Osteoblast (primary cell): Measurements from ENCODE around the gene CNKSR3. TPM values are rescaled to one million over a fixed set of nuclear protein-coding genes. Genes with fewer than 3 reads are reported as not detected.
A peak's percentile ranks its signal among the peaks of the same experiment; 100 is the strongest.

Experiments used
- DNase-seq: peaks from one replicate; pipeline ENCODE4 v3.0.0; 2011; ENCODE audit warnings: low spot score, mixed read lengths; ENCODE audit not compliant: insufficient read length; ENCODE audit errors: missing footprints
- H2AFZ ChIP-seq: 2 replicates; pipeline ENCODE4 v1.6.0; 2011; ENCODE audit warnings: mild to moderate bottlenecking, low read length
- H3K27ac ChIP-seq: 2 replicates; pipeline ENCODE4 v1.5.1; 2011; ENCODE audit warnings: mild to moderate bottlenecking, low read depth, low read length, moderate library complexity
- H3K27me3 ChIP-seq: 2 replicates; pipeline ENCODE4 v1.6.0; 2012; ENCODE audit warnings: mild to moderate bottlenecking, control low read depth, inconsistent platforms, low read length, moderate library complexity; ENCODE audit not compliant: insufficient read depth
- H3K36me3 ChIP-seq: 2 replicates; pipeline ENCODE4 v1.5.1; 2011; ENCODE audit warnings: mild to moderate bottlenecking, low read length, control low read depth, moderate library complexity; ENCODE audit not compliant: insufficient read depth
- H3K4me1 ChIP-seq: 2 replicates; pipeline ENCODE4 v1.5.1; 2011; ENCODE audit warnings: mild to moderate bottlenecking, low read length, control low read depth, moderate library complexity; ENCODE audit not compliant: insufficient read depth
- H3K4me2 ChIP-seq: 2 replicates; pipeline ENCODE4 v1.6.0; 2011; ENCODE audit warnings: mild to moderate bottlenecking, low read length; ENCODE audit not compliant: insufficient read depth
- H3K4me3 ChIP-seq: fragments of 200-600 bp; sonication (generic); 3 replicates; pipeline ENCODE4 v1.5.1; 2012; ENCODE audit warnings: mild to moderate bottlenecking, low read length, inconsistent platforms; ENCODE audit not compliant: insufficient read depth
- H3K79me2 ChIP-seq: 2 replicates; pipeline ENCODE4 v1.6.0; 2012; ENCODE audit warnings: mild to moderate bottlenecking, low read length, control low read depth, inconsistent platforms; ENCODE audit not compliant: insufficient read depth
- H3K9me3 ChIP-seq: 2 replicates; pipeline ENCODE4 v1.5.1; 2011; ENCODE audit warnings: low read depth, low read length, control low read depth
- H4K20me1 ChIP-seq: 2 replicates; pipeline ENCODE4 v1.6.0; 2012; ENCODE audit warnings: mild to moderate bottlenecking, low read length, control low read depth; ENCODE audit not compliant: insufficient read depth
- total RNA-seq: library from RNA; depleted of rRNA; stranded (reverse); fragments of >200 nt; gene quantifications from 2 replicates; pipeline ENCODE4 v1.2.3, GENCODE V29; 2012
- TF ChIP-seq, protein P1 (sequence below): IDR thresholded peaks from 2 replicates; pipeline ENCODE4 v1.5.1; 2011; ENCODE audit warnings: mild to moderate bottlenecking, low read depth, low read length, moderate library complexity; ENCODE audit errors: extremely low read depth

Gene CNKSR3
- total RNA-seq, 1 donor, result 5.4 TPM

DNA sequence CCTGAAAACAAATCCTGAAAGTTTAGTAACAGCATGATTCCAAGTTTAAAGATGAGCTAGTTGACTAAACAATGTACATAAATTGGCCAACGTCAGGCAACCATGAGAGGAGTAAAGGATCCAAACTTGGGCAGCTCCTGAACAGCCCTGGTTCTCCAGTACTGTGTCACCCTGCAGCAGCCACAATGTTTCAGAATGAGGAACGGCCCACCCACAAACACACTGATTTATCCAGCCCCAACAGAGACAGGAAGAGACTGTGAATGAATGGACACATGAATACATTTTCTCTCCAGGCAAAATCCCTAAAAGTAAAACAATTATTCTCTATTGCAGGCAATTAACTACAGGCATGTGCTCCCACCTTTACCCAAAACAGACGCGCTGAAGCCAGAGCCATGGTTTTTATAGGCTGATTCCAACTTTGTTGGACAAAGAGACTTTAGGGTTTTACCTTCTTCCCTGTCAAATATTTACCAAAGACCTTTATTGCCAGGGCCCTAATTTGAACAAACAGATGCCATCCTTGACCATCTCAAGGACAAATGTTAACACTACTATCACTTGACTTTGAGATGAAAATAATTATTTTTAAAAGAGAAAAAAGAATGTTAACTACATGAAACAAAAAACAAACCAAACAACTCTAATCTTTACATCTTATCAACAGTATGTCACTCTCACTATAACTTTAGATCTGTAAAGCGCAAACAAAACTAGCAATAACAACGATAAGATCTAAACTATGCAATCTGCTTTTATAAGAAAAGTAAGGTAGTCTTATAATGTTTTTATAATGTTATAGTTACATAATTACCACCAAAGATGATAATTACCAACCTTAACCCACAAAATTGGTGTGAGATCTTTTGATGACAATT, 22.9 kb downstream of the CNKSR3 start:
- no peak overlapping the region for H3K4me3 ChIP-seq
- H3K79me2 ChIP-seq, result peaks cover 20% of the 10 kb centered on the region
- no peaks in the 10 kb centered on the region for H3K27me3 ChIP-seq
- peaks cover 42% of the 10 kb centered on the region for H3K4me1 ChIP-seq
- TF ChIP-seq, protein P1, sequence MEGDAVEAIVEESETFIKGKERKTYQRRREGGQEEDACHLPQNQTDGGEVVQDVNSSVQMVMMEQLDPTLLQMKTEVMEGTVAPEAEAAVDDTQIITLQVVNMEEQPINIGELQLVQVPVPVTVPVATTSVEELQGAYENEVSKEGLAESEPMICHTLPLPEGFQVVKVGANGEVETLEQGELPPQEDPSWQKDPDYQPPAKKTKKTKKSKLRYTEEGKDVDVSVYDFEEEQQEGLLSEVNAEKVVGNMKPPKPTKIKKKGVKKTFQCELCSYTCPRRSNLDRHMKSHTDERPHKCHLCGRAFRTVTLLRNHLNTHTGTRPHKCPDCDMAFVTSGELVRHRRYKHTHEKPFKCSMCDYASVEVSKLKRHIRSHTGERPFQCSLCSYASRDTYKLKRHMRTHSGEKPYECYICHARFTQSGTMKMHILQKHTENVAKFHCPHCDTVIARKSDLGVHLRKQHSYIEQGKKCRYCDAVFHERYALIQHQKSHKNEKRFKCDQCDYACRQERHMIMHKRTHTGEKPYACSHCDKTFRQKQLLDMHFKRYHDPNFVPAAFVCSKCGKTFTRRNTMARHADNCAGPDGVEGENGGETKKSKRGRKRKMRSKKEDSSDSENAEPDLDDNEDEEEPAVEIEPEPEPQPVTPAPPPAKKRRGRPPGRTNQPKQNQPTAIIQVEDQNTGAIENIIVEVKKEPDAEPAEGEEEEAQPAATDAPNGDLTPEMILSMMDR, result no peak
- H3K9me3 ChIP-seq, result no peaks in the 10 kb centered on the region
- H3K4me2 ChIP-seq, result peak overlapping the region; percentile 53
- no peaks in the 10 kb centered on the region for H3K36me3 ChIP-seq
- H3K27ac ChIP-seq, result peak overlapping the region; percentile 85
- H2AFZ ChIP-seq, result no peak overlapping the region
- no peak for DNase-seq
- no peaks in the 10 kb centered on the region for H4K20me1 ChIP-seq

DNA sequence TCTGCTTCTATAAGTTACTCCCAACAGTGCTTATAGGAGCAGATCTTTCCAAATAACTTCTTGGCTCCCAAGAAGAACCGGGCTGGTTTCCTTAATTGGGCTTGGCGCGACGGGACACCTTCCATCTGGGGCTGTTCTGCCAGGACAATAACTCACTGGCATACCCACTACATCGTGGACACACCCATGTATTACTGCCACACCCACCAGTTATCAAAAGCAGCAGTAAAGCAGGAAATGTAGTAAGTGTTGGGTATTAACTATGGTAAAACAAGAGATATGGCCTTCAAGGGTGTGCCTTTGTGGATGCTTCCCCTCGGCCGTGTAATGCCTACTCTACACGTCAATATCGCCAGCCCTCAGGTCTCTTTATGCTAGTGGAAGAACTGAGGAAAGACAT, 24.7 kb downstream of the CNKSR3 start:
- H3K79me2 ChIP-seq, result peaks cover 25% of the 10 kb centered on the region
- H3K27ac ChIP-seq, result no peak overlapping the region
- H3K4me3 ChIP-seq, result no peak overlapping the region
- H3K9me3 ChIP-seq, result no peaks in the 10 kb centered on the region
- H3K4me1 ChIP-seq, result peaks cover 32% of the 10 kb centered on the region
- no peaks in the 10 kb centered on the region for H4K20me1 ChIP-seq
- H2AFZ ChIP-seq, result no peak overlapping the region
- no peaks in the 10 kb centered on the region for H3K36me3 ChIP-seq
- TF ChIP-seq, protein P1, result no peak
- no peak overlapping the region for H3K4me2 ChIP-seq
- no peaks in the 10 kb centered on the region for H3K27me3 ChIP-seq
- DNase-seq, result no peak

- Histone ChIP-seq H4K20me1 (no peaks in the 10 kb centered on the region), H3K36me3 (no peaks in the 10 kb centered on the region), H3K4me3 (no peak overlapping the region), H3K27me3 (no peaks in the 10 kb centered on the region), H3K79me2 (peaks cover 30% of the 10 kb centered on the region), H3K9me3 (no peaks in the 10 kb centered on the region), H3K4me2 (no peak overlapping the region), H3K4me1 (peaks cover 35% of the 10 kb centered on the region), H3K27ac (peak overlapping the region; percentile 40), H2AFZ (no peak overlapping the region)
- peak; percentile 32 for DNase-seq
- TF ChIP-seq, protein P1, result no peak
Measured at GRCh38 chr6:154484942-154485341, 25.5 kb downstream of the CNKSR3 start.

DNA sequence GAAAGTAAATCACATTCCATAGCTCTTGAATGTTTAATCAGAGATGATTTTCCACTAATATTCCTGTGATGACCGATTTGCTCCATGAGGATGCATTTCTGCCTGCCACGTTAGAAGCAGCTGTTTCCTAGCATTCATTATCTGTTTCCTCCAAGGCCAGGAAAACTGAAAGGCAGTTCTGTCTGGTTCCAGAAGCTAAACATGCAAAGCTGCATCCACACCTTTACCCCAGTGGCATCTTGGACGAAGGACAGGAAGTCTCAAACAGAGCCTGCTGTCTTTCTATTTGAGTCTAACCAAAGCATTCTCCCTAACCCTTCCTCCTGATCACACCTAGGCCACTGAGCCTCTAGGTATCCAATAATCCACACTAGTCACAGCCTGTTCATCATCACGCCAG, 27.6 kb downstream of the CNKSR3 start:
- Histone ChIP-seq H2AFZ (no peak overlapping the region), H3K4me3 (no peak overlapping the region), H3K27me3 (no peaks in the 10 kb centered on the region), H3K4me1 (peaks cover 43% of the 10 kb centered on the region), H3K27ac (no peak overlapping the region), H3K79me2 (peaks cover 32% of the 10 kb centered on the region), H4K20me1 (no peaks in the 10 kb centered on the region), H3K4me2 (no peak overlapping the region), H3K36me3 (no peaks in the 10 kb centered on the region), H3K9me3 (no peaks in the 10 kb centered on the region)
- TF ChIP-seq, protein P1, result no peak
- no peak for DNase-seq
